Gastrocnemius medialis (tissue), 4 donors: ENCODE data around the gene ZNF516.

Source experiments
- POLR2A ChIP-seq, 2 donors: fragments of 450-650 bp; IDR thresholded peaks; one replicate each; pipeline ENCODE4 v1.6.1; 2017; ENCODE audit warnings: antibody characterized with exemption in 2 of 2, mild to moderate bottlenecking in 2 of 2, moderate library complexity in 2 of 2
- TF ChIP-seq, protein P1 (sequence below), 5 experiments: fragments of 450-650 bp in 3 of 5; fragments of 200-600 bp in 2 of 5; sonication (generic) in 2 of 5; IDR thresholded peaks in 4 of 5; conservative IDR thresholded peaks in 1 of 5; 1 replicate in 4 of 5; 2 replicates in 1 of 5; pipeline ENCODE4 v1.5.1; 2016 to 2019; ENCODE audit warnings: antibody characterized with exemption in 5 of 5, mild to moderate bottlenecking in 3 of 5, moderate library complexity in 3 of 5

DNA sequence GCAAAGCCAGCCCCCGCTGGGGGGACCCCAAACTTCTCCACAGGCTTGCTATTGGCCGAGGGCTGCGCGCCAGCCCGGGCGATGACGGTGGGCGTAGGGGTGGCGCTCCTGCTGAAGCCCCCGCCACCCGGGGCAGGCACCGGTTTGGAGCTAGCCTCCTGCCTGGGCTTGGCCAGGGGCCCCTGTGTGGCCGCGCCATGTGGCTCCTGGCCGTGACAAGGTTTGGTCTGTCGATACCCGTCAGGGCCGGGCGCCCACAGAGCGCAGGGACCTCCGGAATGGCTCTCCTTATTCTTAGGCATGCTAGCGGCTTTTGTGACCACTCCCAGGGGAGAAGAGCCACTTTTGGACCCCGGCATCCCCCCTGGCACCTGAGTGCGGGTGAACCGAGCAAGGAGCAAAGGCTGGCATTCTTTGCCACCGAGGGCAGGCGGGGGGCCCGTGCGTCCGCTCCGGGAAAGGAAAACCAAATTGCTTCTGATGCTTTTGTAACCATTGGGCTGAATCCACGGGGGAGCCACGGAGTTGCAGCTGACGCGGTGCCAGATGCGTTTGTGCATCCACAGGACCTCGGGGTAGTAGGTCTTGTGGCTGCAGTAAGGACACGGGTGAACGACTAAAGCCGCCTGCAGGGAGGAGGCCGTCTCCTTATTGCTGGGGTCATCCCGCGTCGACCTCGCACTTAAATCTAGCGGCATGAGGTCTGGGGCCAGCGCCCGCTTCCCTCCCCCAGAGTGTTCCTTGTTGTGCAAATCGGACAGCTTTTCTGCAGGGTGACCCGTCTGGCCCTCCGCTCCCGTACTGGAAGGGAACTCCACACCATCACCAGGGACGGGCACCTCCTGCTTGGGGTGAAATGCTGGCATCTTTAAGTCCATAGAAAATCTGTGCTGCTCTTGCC is 115.6 kb downstream of the ZNF516 start:
- TF ChIP-seq, protein P1, sequence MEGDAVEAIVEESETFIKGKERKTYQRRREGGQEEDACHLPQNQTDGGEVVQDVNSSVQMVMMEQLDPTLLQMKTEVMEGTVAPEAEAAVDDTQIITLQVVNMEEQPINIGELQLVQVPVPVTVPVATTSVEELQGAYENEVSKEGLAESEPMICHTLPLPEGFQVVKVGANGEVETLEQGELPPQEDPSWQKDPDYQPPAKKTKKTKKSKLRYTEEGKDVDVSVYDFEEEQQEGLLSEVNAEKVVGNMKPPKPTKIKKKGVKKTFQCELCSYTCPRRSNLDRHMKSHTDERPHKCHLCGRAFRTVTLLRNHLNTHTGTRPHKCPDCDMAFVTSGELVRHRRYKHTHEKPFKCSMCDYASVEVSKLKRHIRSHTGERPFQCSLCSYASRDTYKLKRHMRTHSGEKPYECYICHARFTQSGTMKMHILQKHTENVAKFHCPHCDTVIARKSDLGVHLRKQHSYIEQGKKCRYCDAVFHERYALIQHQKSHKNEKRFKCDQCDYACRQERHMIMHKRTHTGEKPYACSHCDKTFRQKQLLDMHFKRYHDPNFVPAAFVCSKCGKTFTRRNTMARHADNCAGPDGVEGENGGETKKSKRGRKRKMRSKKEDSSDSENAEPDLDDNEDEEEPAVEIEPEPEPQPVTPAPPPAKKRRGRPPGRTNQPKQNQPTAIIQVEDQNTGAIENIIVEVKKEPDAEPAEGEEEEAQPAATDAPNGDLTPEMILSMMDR (IDR thresholded peaks at IDR 0.05 in 4 of 5, conservative IDR thresholded peaks at IDR 0.05 in 1 of 5), result no peak
- no peak for TF ChIP-seq POLR2A (IDR thresholded peaks at IDR 0.05)
